Pancreas (tissue), 10 donors: ENCODE data around the gene NRM. TPM values are rescaled to one million over a fixed set of nuclear protein-coding genes. Genes with fewer than 3 reads are reported as not detected.
A peak's percentile ranks its signal among the peaks of the same experiment; 100 is the strongest.

ENCODE experiments used
- ATAC-seq, 4 donors: fragments of 200-7000 bp; cut with Tn5 transposase; one replicate each; pipeline versions ENCODE4 v1.8.0 to v1.9.1; 2020; ENCODE audit warnings: mild to moderate bottlenecking in 4 of 4, moderate library complexity in 4 of 4
- DNase-seq, 6 donors: peaks; one replicate each; pipeline ENCODE4 v3.0.0-alpha.2; 2020
- FAIRE-seq: peaks from 2 replicates; lab custom pipeline; 2012; peaks lifted over from hg19 to GRCh38; lab: Jason Lieb, UNC
- H3K27ac ChIP-seq, 4 donors: fragments of 200-600 bp; sonication (generic); 1 replicate in 3 of 4; 2 replicates in 1 of 4; pipeline versions ENCODE4 v1.5.0 to v1.8.0; 2020
- H3K27me3 ChIP-seq, 4 donors: fragments of 200-600 bp; one replicate each; pipeline ENCODE4 v1.8.0; 2021
- H3K36me3 ChIP-seq, 3 donors: fragments of 200-600 bp; sonication (generic) in 1 of 3; one replicate each; pipeline versions ENCODE4 v1.5.0 to v1.8.0; 2020 to 2021
- H3K4me1 ChIP-seq, 3 donors: fragments of 200-600 bp; one replicate each; pipeline ENCODE4 v1.8.0; 2021
- H3K4me3 ChIP-seq, 4 donors: fragments of 200-600 bp; sonication (generic) in 2 of 4; one replicate each; pipeline versions ENCODE4 v1.5.0 to v1.8.0; 2020 to 2021
- H3K9me3 ChIP-seq, 4 donors: fragments of 200-600 bp; one replicate each; pipeline ENCODE4 v1.8.0; 2021
- CTCF ChIP-seq, 4 donors: fragments of 200-600 bp; sonication (generic) in 3 of 4; IDR thresholded peaks; one replicate each; pipeline versions ENCODE4 v1.5.0 to v1.8.0; 2021; ENCODE audit warnings: antibody characterized with exemption in 4 of 4
- WGBS, 2 donors: extraction: QIAGEN DNeasy Blood & Tissue Kit; methylation state at CpG; one replicate each; pipeline ENCODE4 v1.1.7; 2013; 5-methylcytosine and 5-hydroxymethylcytosine counted together
- intact Hi-C, 3 donors: fragments of 100-400 bp; cut with DNase I; formaldehyde crosslinking; loops; one replicate each; pipeline versions ENCODE4 v1.11.1 to v1.14.2; 2022
- polyA plus RNA-seq, 2 donors: library from polyadenylated mRNA; stranded (reverse); fragments of 200-250 nt; gene quantifications; one replicate each; pipeline ENCODE4 v1.2.3, GENCODE V29; 2013
- total RNA-seq, 6 donors: library from RNA; stranded (reverse); fragmentation: NEBNext Ultra II Directional in 4 of 6; extraction: Animal tissue kit (Norgen Biotek cat#: 25700) in 4 of 6; gene quantifications; one replicate each; pipeline versions ENCODE4 v1.2.1 to v1.2.4, GENCODE V29; 2021 to 2023
- donor health status: healthy with polysubstance abuse.
- donor health status: DM: no; HTN: no; CAD: no; lungs with moderate emphysema.
- donor health status: DM: no; HTN: no; CAD: no.
- donor health status: control.
- donor health status: control.
- donor health status: Bipolar disorder and iron deficiency.
- donor health status: DM: yes; HTN: yes; CAD: no.
- donor health status: DM: no; HTN: no; CAD: no.
- donor health status: DM: no; HTN: no; CAD: no.
- donor health status: DM: yes; HTN: yes; CAD: no.

The NRM gene
- total and polyA plus RNA-seq, 8 donors = 3.3 to 23.6 (median 5.7) TPM

- ATAC-seq (no peak), DNase-seq (no peak), FAIRE-seq (no peak)
- Histone ChIP-seq H3K36me3 (peaks cover 0 to 71% (median 54%) of the 10 kb centered on the region in 3 donors), H3K27ac (no peak overlapping the region), H3K4me3 (no peak overlapping the region), H3K9me3 (no peaks in the 10 kb centered on the region), H3K4me1 (no peaks in the 10 kb centered on the region), H3K27me3 (no peaks in the 10 kb centered on the region)
- intact Hi-C loops = no loop called here
- WGBS, 2 donors = 82 to 84% methylated on average over 19 of the region's 19 CpGs
- no peak for TF ChIP-seq CTCF (IDR thresholded peaks at IDR 0.05)
Observed at GRCh38 chr6:30654798-30655742, 35.7 kb downstream of the NRM start.

- ATAC-seq (no peak), FAIRE-seq (no peak), DNase-seq (no peak)
- TF ChIP-seq CTCF (IDR thresholded peaks at IDR 0.05) = no peak
- Histone ChIP-seq H3K36me3 (peaks cover 0 to 49% (median 33%) of the 10 kb centered on the region in 3 donors), H3K4me3 (no peak overlapping the region), H3K4me1 (peaks cover 0 to 8% (median 0%) of the 10 kb centered on the region in 3 donors), H3K9me3 (no peaks in the 10 kb centered on the region), H3K27me3 (no peaks in the 10 kb centered on the region), H3K27ac (no peak overlapping the region)
- WGBS, 2 donors = 89 to 94% methylated on average over 12 of the region's 12 CpGs
- intact Hi-C loops = no loop called here
Observed at GRCh38 chr6:30651143-30651542, 39.6 kb downstream of the NRM start.

- intact Hi-C loops = no loop called here
- H3K27me3 ChIP-seq = no peaks in the 10 kb centered on the region
- peaks cover 0 to 14% (median 4%) of the 10 kb centered on the region in 3 donors for H3K36me3 ChIP-seq
- H3K4me3 ChIP-seq = peak overlapping the region; percentile 71 to 90 (median 85)
- H3K9me3 ChIP-seq = no peaks in the 10 kb centered on the region
- peak overlapping the region; percentile 83 to 89 (median 85) for H3K27ac ChIP-seq
- ATAC-seq (peak; percentile 83 to 89 (median 84)), FAIRE-seq (no peak), DNase-seq (peak; percentile 69 to 92 (median 82))
- H3K4me1 ChIP-seq = peaks cover 0 to 9% (median 0%) of the 10 kb centered on the region in 3 donors
- TF ChIP-seq CTCF (IDR thresholded peaks at IDR 0.05) = no peak
- 0 to 1% methylated on average over 66 to 78 of the region's 78 CpGs for WGBS, 2 donors
Observed at GRCh38 chr6:30647242-30648116, 43.3 kb downstream of the NRM start.

GRCh38 chr6:30646450-30647241 lies 44.1 kb downstream of the NRM start, which contains the start of gene C6orf136:
TSS of gene C6orf136 (plus strand) at chr6:30647133. CDS start at chr6:30647232, 99 bp downstream.
- DNase-seq = peak; percentile 90 to 98 (median 92)
- Histone ChIP-seq H3K4me3 (peak within 1 kb of the TSS; percentile 71 to 90 (median 85)), H3K27me3 (no peaks in the 10 kb centered on the region), H3K27ac (peak within 1 kb of the TSS; percentile 83 to 89 (median 85)), H3K9me3 (no peaks in the 10 kb centered on the region), H3K4me1 (peaks cover 0 to 9% (median 0%) of the 10 kb centered on the region in 3 donors), H3K36me3 (peaks cover 0 to 9% (median 0%) of the 10 kb centered on the region in 3 donors)
- intact Hi-C loops = no loop called here
- WGBS, 2 donors = 4 to 5% methylated on average over 37 of the region's 37 CpGs
- TF ChIP-seq CTCF (IDR thresholded peaks at IDR 0.05) = no peak
- peak; percentile 87 to 96 (median 90) for ATAC-seq
- FAIRE-seq = no peak
